Stomach (tissue), 4 donors: ENCODE data around the gene CRACR2A.

Experiments
- EP300 ChIP-seq: sonication (generic); formaldehyde crosslinking; IDR thresholded peaks from one replicate; pipeline ENCODE4 v1.6.1; 2017; ENCODE audit warnings: antibody characterized with exemption
- POLR2AphosphoS5 ChIP-seq, 3 donors: sonication (generic); formaldehyde crosslinking; IDR thresholded peaks; one replicate each; pipeline ENCODE4 v1.6.1; 2016; ENCODE audit warnings: antibody characterized with exemption in 3 of 3
- TF ChIP-seq, protein P1 (sequence below), 7 experiments: fragments of 450-650 bp in 4 of 7; fragments of 200-600 bp in 3 of 7; sonication (generic) in 3 of 7; IDR thresholded peaks; one replicate each; pipeline ENCODE4 v1.5.1; 2016 to 2019; ENCODE audit warnings: antibody characterized with exemption in 7 of 7, control low read depth in 2 of 7, mild to moderate bottlenecking in 1 of 7

DNA sequence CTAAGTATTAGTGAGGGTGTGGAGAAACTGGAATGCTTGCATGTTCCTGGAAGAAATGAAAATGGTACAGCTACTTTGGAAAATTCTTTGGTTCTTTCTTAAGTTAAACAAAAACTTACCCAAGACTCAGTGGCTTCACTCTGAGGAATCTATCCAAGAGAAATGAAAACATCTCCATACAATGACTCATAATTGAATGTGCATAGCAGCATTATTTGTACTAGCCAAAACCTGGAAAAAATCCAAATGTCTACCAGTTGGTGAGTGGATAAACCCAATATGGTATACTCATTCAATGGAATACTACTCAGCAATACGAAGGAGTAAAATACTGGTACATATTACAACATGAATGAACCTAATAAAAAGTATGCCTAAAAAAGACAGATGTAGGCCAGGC, 18.0 kb upstream of the CRACR2A start:
- TF ChIP-seq, protein P1, sequence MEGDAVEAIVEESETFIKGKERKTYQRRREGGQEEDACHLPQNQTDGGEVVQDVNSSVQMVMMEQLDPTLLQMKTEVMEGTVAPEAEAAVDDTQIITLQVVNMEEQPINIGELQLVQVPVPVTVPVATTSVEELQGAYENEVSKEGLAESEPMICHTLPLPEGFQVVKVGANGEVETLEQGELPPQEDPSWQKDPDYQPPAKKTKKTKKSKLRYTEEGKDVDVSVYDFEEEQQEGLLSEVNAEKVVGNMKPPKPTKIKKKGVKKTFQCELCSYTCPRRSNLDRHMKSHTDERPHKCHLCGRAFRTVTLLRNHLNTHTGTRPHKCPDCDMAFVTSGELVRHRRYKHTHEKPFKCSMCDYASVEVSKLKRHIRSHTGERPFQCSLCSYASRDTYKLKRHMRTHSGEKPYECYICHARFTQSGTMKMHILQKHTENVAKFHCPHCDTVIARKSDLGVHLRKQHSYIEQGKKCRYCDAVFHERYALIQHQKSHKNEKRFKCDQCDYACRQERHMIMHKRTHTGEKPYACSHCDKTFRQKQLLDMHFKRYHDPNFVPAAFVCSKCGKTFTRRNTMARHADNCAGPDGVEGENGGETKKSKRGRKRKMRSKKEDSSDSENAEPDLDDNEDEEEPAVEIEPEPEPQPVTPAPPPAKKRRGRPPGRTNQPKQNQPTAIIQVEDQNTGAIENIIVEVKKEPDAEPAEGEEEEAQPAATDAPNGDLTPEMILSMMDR (IDR thresholded peaks at IDR 0.05), result no peak
- no peak for TF ChIP-seq POLR2AphosphoS5 (IDR thresholded peaks at IDR 0.05)
- no peak for TF ChIP-seq EP300
